ENCODE data around the gene TMEM213. TPM values are rescaled to one million over a fixed set of nuclear protein-coding genes. Genes with fewer than 3 reads are reported as not detected.

TMEM213 gene
- total RNA-seq, 1 donor from 2014 or later: 1.9 TPM

- H3K27ac ChIP-seq: no peak overlapping the region
- no peaks in the 10 kb centered on the region for H3K36me3 ChIP-seq
- TF ChIP-seq CTCF (IDR thresholded peaks at IDR 0.05): no peak
- H3K9me3 ChIP-seq: no peaks in the 10 kb centered on the region
- H3K4me3 ChIP-seq: no peak overlapping the region
- intact Hi-C loops (cut with DNase I): no loop called here
- no peaks in the 10 kb centered on the region for H3K27me3 ChIP-seq (ENCODE audit: low read depth)
- DNase-seq (no peak), ATAC-seq (no peak)
- peaks cover 8% of the 10 kb centered on the region for H3K4me1 ChIP-seq
These were observed 35.2 kb downstream of the TMEM213 start for GRCh38 chr7:138832966-138833365.

DNA sequence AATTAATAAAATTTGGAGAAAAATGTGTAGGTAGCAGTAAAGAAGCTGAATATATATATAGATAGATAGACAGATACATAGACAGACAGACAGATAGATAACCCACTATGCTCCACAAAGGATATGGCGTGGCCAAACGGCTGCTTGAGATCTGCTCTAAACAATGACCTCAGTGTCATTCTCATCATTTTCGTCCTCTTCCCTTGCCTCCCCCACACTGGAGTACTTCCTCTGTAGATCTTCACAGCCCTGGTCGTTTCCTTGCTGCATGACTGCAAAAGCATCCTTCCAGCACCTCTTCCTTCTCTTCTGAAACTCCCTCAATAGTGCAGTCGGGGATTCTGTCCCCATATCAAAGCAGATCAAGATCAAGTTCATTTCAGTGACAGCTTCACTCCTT lies 35.8 kb downstream of the TMEM213 start:
- no peak overlapping the region for H3K27ac ChIP-seq
- no peaks in the 10 kb centered on the region for H3K36me3 ChIP-seq
- intact Hi-C loops (cut with DNase I): no loop called here
- no peak for TF ChIP-seq CTCF (IDR thresholded peaks at IDR 0.05)
- no peak overlapping the region for H3K4me3 ChIP-seq
- peaks cover 9% of the 10 kb centered on the region for H3K4me1 ChIP-seq
- DNase-seq (no peak), ATAC-seq (no peak)
- no peaks in the 10 kb centered on the region for H3K27me3 ChIP-seq (ENCODE audit: low read depth)
- no peaks in the 10 kb centered on the region for H3K9me3 ChIP-seq

GRCh38 chr7:138834583-138834982 lies 36.8 kb downstream of the TMEM213 start:
- no peaks in the 10 kb centered on the region for H3K27me3 ChIP-seq (ENCODE audit: low read depth)
- intact Hi-C loops (cut with DNase I): no loop called here
- peaks cover 9% of the 10 kb centered on the region for H3K4me1 ChIP-seq
- H3K36me3 ChIP-seq: no peaks in the 10 kb centered on the region
- H3K27ac ChIP-seq: no peak overlapping the region
- TF ChIP-seq CTCF (IDR thresholded peaks at IDR 0.05): no peak
- ATAC-seq: no peak
- no peaks in the 10 kb centered on the region for H3K9me3 ChIP-seq
- no peak for DNase-seq
- no peak overlapping the region for H3K4me3 ChIP-seq

GRCh38 chr7:138835087-138835486 lies 37.3 kb downstream of the TMEM213 start:
- DNase-seq (no peak), ATAC-seq (no peak)
- H3K4me1 ChIP-seq: peaks cover 9% of the 10 kb centered on the region
- no peaks in the 10 kb centered on the region for H3K36me3 ChIP-seq
- no peak overlapping the region for H3K4me3 ChIP-seq
- intact Hi-C loops (cut with DNase I): no loop called here
- TF ChIP-seq CTCF (IDR thresholded peaks at IDR 0.05): no peak
- no peaks in the 10 kb centered on the region for H3K9me3 ChIP-seq
- no peaks in the 10 kb centered on the region for H3K27me3 ChIP-seq (ENCODE audit: low read depth)
- H3K27ac ChIP-seq: no peak overlapping the region

DNA sequence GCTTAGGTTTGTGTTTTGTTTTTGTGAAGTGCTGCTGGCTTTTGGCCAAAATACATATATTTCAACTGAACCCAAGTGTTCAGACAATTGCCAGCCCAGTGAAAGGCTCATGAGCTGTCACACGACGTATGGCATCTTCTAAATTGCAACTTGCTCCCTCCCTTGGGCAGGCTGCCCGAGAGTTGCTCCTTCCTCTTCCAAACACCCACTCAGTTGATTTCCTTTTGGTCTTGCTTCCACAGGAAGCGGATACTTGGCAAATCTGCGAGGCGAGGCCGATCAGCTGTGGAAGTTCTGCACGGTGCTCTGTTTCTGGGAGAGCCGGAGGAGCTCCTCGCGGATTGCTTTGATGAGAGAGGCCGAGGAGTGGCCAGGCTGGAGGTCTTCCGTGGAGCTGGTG lies 39.8 kb downstream of the TMEM213 start:
- peak; percentile 51 to 58 for ATAC-seq
- peak; percentile 49 for DNase-seq
- Histone ChIP-seq H3K4me3 (peak overlapping the region; percentile 30), H3K27ac (peak overlapping the region; percentile 26), H3K27me3 (ENCODE audit: low read depth) (no peaks in the 10 kb centered on the region), H3K9me3 (no peaks in the 10 kb centered on the region), H3K36me3 (no peaks in the 10 kb centered on the region), H3K4me1 (peaks cover 9% of the 10 kb centered on the region)
- intact Hi-C loops (cut with DNase I): no loop called here
- no peak for TF ChIP-seq CTCF (IDR thresholded peaks at IDR 0.05)

DNA sequence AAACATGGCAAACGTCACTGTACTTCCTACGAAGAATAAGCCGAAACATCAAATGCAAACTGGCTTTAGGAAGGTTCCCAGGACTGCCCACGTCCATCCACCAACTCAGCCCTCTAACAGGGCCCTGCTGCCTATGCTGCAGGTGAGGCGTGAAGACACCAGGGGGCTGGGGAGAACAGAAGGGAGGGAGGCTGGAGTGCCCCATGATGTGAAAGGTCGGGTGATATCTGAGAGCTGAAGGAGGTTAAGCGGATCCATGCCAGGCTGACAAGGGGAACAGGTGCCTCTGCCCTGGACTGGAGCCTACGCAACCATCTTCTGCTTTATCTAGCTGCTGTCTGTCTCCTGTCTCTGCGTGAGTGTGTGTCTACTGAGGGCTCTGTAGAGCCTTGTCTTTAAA lies 40.4 kb downstream of the TMEM213 start:
- H3K27ac ChIP-seq: no peak overlapping the region

More for the DNA sequence above, 40.4 kb downstream of the TMEM213 start:
- intact Hi-C loops (cut with DNase I): no loop called here
- Histone ChIP-seq H3K27me3 (ENCODE audit: low read depth) (no peaks in the 10 kb centered on the region), H3K4me3 (peak overlapping the region; percentile 30), H3K9me3 (no peaks in the 10 kb centered on the region), H3K36me3 (no peaks in the 10 kb centered on the region), H3K4me1 (peaks cover 9% of the 10 kb centered on the region)
- ATAC-seq (peak; percentile 26 to 41), DNase-seq (no peak)
- no peak for TF ChIP-seq CTCF (IDR thresholded peaks at IDR 0.05)

All from lower lobe of right lung (tissue), 2 donors.